ENCODE data around the gene NUPR2.
A peak's percentile ranks its signal among the peaks of the same experiment; 100 is the strongest.

DNA sequence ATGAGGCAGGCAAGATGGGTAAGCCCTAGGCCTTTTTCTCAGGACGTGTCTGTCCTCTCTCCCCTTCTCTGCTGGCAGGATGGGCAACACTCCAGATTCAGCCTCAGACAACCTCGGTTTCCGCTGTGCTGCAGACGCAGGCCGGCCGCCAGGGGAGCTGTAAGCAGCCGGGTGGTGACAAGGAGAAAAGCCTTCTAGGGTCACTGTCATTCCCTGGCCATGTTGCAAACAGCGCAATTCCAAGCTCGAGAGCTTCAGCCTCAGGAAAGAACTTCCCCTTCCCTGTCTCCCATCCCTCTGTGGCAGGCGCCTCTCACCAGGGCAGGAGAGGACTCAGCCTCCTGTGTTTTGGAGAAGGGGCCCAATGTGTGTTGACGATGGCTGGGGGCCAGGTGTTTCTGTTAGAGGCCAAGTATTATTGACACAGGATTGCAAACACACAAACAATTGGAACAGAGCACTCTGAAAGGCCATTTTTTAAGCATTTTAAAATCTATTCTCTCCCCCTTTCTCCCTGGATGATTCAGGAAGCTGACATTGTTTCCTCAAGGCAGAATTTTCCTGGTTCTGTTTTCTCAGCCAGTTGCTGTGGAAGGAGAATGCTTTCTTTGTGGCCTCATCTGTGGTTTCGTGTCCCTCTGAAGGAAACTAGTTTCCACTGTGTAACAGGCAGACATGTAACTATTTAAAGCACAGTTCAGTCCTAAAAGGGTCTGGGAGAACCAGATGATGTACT is 36.6 kb downstream of the NUPR2 start:
- TF ChIP-seq, protein P1, sequence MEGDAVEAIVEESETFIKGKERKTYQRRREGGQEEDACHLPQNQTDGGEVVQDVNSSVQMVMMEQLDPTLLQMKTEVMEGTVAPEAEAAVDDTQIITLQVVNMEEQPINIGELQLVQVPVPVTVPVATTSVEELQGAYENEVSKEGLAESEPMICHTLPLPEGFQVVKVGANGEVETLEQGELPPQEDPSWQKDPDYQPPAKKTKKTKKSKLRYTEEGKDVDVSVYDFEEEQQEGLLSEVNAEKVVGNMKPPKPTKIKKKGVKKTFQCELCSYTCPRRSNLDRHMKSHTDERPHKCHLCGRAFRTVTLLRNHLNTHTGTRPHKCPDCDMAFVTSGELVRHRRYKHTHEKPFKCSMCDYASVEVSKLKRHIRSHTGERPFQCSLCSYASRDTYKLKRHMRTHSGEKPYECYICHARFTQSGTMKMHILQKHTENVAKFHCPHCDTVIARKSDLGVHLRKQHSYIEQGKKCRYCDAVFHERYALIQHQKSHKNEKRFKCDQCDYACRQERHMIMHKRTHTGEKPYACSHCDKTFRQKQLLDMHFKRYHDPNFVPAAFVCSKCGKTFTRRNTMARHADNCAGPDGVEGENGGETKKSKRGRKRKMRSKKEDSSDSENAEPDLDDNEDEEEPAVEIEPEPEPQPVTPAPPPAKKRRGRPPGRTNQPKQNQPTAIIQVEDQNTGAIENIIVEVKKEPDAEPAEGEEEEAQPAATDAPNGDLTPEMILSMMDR (IDR thresholded peaks at IDR 0.05) = peak; percentile 41 to 65 (median 55)
- no peak for TF ChIP-seq POLR2A (IDR thresholded peaks at IDR 0.05)

Data from tibial nerve (tissue), 3 donors.